ENCODE measurements around the gene PGBD5. TPM values are rescaled to one million over a fixed set of nuclear protein-coding genes. Genes with fewer than 3 reads are reported as not detected.
A peak's percentile ranks its signal among the peaks of the same experiment; 100 is the strongest.

Gene PGBD5
- total RNA-seq, 1 experiment from 2014 or later: not detected

DNA sequence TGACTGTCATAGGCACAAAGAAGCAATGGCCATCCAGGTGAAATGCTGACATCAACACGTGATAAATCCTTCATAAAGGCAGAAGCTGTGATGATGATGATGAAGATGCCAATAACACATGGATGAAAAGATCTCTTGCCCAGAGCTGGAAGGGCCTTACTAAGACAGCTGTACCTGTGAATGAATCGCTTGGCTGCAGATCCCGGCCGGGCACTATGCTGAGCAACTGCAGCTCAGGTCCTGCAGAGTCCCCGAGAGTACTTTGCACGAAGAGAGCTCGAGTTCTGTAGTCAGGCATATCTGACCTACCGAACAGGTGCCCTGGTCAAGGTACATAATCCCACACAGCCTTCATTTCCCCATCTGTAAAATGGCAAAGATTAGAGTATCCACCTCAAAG, 48.8 kb downstream of the PGBD5 start:
- no peak for DNase-seq (ENCODE audit: low spot score)

DNA sequence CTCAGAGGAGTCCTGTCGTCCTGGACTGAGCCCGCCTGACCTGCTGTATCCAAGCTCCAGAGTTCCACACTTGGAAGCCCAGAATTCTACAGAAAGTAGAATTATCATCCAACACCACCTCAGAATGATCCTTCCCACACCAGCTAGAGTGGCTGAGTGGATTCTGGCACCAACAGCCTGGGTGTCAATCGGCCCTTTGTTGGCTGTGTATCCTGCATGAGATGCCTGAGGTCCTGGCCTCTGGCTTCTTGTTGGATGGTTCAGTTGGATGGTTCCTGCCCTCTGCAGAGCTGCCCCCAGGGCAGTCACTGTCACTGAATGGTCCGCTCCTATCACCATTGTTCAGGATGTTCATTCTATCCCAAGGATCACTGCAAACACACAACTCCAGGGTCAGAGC, 49.8 kb downstream of the PGBD5 start:
- no peak for DNase-seq (ENCODE audit: low spot score)

DNA sequence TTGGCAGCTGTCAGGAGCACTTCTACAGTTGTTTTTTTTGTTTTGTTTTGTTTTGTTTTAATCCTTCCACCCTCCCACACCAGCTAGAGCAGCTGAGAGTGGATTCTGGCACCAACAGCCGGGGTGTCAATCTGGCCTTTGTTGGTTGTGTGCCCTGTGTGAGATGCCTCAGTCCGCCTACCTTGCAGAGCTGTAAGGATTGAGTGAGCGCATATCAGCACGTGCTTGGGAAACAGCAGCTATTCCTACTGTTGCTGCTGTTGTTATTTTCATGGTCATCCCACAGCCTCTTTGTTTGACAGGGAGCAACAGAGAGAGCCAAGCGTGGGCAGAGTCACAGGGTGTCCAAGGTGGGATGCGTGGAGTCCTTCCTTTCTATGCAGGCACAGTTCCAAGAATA, 50.4 kb downstream of the PGBD5 start:
- no peak for DNase-seq (ENCODE audit: low spot score)

DNA sequence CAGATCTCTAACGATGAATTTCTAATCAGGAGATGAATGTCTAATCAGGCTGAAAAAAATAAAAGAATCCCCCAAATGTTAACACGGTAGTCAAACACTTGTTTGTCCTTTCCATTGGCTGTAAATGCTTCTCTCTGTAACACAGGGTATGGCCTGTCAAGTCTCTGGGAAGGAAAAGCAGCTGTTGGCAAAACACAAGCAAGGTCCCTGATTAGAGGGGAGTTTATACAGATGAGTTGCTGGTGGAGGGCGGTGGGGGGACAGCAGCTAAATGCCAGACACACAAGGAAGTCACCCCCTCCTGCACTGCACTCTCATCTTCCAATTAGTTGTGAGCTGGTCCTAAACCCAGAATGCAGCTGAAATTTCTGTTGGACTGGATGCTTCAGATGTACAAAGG, 51.0 kb downstream of the PGBD5 start:
- DNase-seq (ENCODE audit: low spot score): no peak

DNA sequence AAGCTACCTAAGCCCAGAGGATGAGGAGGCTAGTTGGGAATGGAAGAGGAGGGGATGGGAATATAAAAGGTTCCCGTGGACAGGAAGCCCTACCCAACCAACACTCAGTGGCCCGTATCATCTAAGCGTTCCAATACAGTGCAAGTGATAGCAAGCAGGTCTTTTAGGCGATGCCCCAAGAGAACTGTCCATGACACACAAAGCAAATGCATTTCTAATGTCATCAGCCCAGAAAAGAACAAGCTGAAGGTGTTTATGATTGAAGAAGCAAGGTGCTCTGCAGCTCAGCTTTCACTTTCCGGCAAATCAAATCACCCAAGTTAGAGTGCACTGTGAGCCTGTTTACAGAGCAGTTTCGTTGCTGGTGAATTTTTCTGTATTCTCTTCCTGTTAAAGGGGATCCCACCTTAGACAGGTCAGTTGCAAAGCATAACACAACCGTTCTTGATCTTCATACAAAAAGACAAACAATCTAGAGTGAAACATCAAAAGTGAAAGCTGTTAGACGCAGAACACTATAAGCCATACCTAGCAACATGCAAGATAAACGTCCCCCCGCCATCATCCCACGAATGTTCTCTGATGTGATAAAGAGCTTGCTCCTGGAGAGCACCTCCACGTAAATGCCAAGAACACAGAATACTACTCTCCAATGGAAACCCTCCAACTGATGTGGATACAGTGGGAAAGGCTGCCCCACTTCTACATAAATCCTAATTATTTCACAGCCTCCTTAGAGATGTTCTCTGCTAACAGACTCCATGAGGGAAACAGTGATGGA, 54.0 kb downstream of the PGBD5 start:
- no peak for DNase-seq (ENCODE audit: low spot score)

GRCh38 chr1:230370109-230370508, 56.0 kb downstream of the PGBD5 start:
- no peak for DNase-seq (ENCODE audit: low spot score)

- DNase-seq (ENCODE audit: low spot score): no peak
These were observed 57.3 kb downstream of the PGBD5 start for GRCh38 chr1:230368871-230369270.

DNA sequence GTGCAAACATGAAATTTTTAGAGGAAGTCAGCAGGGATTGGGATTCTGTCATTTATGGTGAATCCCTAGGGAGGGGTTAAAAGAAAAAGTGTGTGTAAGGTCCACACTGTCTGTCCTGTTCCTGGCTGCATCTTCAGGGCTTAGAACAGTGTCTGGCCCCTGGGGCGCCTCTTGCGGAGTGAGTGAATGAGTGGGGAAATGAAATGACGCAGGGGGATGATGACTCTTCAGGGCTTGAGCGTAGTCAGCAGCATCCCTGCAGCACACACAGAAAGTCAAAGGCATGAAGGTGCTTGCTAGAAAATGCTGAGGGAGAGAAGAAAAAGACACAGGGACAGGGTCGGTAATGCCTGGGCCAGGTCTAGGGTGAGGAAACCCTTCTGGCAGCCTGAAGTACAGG, 57.8 kb downstream of the PGBD5 start:
- DNase-seq (ENCODE audit: low spot score): no peak

DNA sequence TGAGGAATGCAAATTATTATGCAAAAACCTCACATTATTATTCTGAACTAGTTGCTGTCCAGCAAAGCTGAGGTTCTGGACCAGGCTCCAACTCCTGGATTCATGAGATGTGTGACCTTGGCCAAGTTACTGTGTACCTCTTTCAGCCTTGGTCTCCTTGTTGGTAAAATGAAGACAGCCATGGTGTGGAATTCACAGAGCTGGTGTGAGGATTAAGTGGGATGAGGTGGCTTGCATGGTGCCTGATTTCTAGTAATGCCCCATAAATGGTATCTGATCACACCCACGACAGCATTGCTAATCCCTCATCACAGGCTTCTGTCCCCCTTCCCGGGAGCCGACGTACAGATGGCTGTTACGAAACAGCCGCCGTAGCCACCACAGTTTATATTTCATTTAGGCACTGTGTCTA, 59.6 kb downstream of the PGBD5 start:
- no peak for DNase-seq (ENCODE audit: low spot score)

- DNase-seq (ENCODE audit: low spot score): peak; percentile 11
These were observed 60.3 kb downstream of the PGBD5 start for GRCh38 chr1:230365723-230366307.

- no peak for DNase-seq (ENCODE audit: low spot score)
These were observed 63.2 kb downstream of the PGBD5 start for GRCh38 chr1:230362949-230363348.

- no peak for DNase-seq (ENCODE audit: low spot score)
These were observed 64.2 kb downstream of the PGBD5 start for GRCh38 chr1:230361941-230362340.

DNA sequence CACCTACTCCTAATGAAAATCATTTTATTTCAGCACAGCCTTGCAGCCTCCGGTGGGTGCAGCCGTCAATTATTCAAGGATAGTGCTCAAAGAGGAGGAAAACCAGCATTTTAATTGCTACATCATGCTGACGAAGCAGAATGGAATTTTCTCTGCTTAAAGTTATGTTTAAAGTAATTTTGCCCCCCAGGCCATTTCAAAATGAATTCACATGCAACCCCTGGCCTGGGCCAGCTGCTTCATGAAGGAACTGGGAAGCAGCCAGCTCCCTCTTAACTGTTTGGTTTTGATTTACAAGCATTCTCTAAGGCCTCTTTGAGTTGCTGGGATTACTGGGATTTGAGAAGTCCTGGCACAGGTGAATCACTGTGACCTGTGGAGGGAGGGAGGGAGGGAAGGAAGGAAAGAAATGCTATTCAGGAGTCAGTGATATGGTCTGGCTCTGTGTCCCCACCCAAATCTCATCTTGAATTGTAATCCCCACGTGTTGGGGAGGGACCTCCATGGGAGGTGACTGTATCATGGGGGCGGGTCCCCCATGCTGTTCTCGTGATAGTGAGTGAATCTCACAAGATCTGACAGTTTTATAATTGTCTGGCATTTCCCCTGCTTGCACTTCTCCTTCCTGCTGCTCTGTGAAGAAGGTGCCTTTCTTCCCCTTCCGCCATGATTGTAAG, 66.0 kb downstream of the PGBD5 start:
- no peak for DNase-seq (ENCODE audit: low spot score)

DNA sequence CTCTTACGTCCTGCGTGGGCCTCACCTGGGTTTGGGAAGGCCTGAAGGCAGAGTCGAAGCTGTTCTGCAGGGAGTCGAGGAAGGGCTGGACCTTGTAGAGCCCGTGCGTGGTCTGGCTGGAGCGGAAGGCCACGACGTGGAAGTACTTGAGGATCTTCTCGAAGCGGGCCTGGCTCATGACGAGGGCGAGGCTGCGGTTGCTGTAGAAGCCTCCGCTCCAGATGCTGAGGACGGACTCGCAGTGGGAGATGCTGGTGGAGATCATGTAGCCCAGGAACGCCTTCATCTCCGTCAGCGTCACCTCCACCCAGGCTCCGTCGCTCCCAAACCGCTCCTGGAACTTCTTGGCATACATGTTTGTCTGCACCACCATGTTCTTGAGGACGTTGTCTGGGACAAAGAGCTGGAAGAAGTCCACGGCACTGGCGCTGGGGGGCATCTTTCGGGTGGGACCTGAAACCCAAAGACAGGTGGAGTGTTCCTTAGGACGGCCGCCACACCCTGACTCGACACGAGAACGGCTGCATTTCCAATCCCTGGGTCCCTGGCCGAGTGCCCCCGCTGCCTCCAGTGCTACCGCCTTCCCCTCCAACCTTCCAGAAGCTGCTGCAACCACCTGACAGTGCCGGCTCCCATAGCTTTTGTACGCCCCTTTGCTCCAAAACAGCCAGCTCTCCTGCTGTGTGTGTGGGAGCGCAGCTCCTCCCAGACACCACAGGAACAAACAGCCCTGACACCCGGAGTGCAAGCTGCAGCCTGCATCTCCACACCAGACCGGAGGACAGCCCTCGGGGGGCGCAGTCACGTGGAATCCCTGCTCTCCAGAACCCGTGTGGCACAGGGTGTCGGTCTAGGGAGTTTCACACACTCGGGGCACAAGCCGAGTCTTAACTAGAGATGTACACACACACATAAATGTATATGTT, 69.0 kb downstream of the PGBD5 start:
- no peak for DNase-seq (ENCODE audit: low spot score)

GRCh38 chr1:230356190-230356589, 69.9 kb downstream of the PGBD5 start:
- DNase-seq (ENCODE audit: low spot score): no peak

DNA sequence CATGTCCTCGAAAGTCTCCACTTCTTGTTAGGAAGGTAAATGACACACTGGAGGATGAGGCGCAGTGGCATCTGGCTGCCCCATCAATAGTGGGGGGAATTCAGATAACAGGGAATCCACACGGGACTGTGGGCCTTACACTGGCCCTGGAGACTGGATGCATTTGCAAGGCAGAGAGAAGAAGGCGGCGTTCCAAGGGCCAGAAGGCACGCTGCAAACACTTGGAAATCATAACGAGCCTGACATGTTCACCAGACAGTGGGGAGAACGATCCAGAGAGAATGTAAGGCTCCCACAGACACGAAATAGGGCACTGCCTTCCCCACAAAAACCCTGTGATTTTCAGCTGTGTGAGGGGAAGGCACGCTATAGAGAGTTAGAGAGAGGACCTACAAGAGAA, 70.5 kb downstream of the PGBD5 start:
- DNase-seq (ENCODE audit: low spot score): no peak

- DNase-seq (ENCODE audit: low spot score): no peak
These were observed 71.0 kb downstream of the PGBD5 start for GRCh38 chr1:230355128-230355527.

GRCh38 chr1:230354005-230354404, 72.1 kb downstream of the PGBD5 start:
- DNase-seq (ENCODE audit: low spot score): no peak

- no peak for DNase-seq (ENCODE audit: low spot score)
These were observed 73.6 kb downstream of the PGBD5 start for GRCh38 chr1:230352537-230352936.

- no peak for DNase-seq (ENCODE audit: low spot score)
These were observed 74.1 kb downstream of the PGBD5 start for GRCh38 chr1:230351983-230352382.

DNA sequence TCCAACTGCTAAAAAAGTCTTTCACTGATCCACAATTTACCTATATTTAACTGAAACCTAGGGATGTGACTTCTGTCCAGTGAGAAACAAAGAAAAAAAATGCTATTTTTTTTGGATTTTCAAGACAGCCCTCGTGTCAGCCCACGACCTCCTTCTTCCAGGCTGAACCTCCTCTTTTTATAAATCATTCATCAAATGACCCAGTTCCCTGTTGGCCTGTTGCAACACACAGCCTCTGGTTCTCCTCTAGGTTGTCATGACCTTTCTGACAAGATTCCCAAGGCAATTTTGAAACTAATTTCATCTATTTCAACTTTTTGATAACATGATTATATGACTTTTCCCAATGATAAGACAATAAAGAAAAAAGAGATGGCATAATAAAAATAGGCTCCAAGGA, 74.6 kb downstream of the PGBD5 start:
- no peak for DNase-seq (ENCODE audit: low spot score)

Data from HT-29 (cell line).